Measurements from ENCODE around the gene PROKR1. TPM values are rescaled to one million over a fixed set of nuclear protein-coding genes. Genes with fewer than 3 reads are reported as not detected.
"Not testable (repeated sequence)": the region's sequence is repeated elsewhere in the genome, so short reads cannot be mapped to it uniquely, and the experiment has no call there.

Gene PROKR1
- total RNA-seq, 2 donors from 2014 or later, result not detected

DNA sequence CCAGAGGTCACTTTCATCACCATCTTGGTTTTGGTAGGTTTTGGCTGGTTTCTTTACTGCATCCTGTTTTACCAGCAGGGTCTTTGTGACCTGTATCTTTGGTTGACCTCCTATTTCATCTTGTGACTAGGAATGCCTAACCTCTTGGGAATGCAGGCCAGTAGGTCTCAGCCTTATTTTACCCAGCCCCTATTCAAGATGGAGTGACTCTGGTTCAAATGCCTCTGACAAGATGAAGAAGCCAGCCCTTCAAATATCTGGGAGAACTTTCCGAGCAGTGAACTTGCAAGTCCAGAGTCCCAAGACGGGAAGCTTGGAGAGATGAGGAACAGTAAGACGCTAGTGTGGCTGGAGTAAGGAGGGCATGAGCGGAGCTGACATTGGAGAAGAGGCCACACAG is 28.6 kb downstream of the PROKR1 start:
- DNase-seq (no peak), ATAC-seq (no peak)
- Histone ChIP-seq H3K36me3 (replicated peaks in 1 of 2; ENCODE audit: insufficient read depth in 1 of 2, low read depth in 2 of 2) (no peaks in the 10 kb centered on the region), H3K9me3 (no peaks in the 10 kb centered on the region), H3K4me1 (no peaks in the 10 kb centered on the region), H3K4me3 (no peak overlapping the region), H3K27me3 (no peaks in the 10 kb centered on the region), H3K27ac (no peak overlapping the region)
- TF ChIP-seq, protein P1, sequence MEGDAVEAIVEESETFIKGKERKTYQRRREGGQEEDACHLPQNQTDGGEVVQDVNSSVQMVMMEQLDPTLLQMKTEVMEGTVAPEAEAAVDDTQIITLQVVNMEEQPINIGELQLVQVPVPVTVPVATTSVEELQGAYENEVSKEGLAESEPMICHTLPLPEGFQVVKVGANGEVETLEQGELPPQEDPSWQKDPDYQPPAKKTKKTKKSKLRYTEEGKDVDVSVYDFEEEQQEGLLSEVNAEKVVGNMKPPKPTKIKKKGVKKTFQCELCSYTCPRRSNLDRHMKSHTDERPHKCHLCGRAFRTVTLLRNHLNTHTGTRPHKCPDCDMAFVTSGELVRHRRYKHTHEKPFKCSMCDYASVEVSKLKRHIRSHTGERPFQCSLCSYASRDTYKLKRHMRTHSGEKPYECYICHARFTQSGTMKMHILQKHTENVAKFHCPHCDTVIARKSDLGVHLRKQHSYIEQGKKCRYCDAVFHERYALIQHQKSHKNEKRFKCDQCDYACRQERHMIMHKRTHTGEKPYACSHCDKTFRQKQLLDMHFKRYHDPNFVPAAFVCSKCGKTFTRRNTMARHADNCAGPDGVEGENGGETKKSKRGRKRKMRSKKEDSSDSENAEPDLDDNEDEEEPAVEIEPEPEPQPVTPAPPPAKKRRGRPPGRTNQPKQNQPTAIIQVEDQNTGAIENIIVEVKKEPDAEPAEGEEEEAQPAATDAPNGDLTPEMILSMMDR (IDR thresholded peaks at IDR 0.05), result no peak
- no peak for TF ChIP-seq POLR2A (IDR thresholded peaks at IDR 0.05)
- intact Hi-C loops (cut with DNase I), result no loop called here
- 73 to 88% methylated on average over 4 of the region's 4 CpGs for WGBS, 2 donors

DNA sequence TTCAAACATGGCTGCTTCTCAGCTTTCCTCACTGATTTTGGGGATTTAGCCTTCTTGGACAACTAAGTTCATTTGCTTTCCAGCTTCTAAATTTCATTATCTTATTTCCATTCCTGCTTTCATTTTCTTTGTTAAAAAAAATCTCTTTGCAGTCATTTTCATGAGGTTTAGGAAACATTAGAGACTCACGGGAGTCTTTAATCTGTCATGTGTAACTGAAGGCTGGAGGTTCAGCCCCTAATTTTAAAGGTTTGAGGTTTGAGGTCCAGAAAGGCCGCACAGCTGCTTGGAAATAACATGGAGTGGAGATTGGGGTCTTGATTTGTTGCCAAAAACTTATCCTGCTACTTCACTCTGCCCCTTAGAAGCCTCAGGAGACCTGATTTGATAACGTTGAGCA is 30.3 kb downstream of the PROKR1 start:
- DNase-seq, result no peak
- Histone ChIP-seq H3K4me1 (no peaks in the 10 kb centered on the region), H3K36me3 (replicated peaks in 1 of 2; ENCODE audit: insufficient read depth in 1 of 2, low read depth in 2 of 2) (no peaks in the 10 kb centered on the region), H3K27ac (no peak overlapping the region), H3K27me3 (no peaks in the 10 kb centered on the region), H3K4me3 (no peak overlapping the region), H3K9me3 (no peaks in the 10 kb centered on the region)
- no peak for ATAC-seq
- intact Hi-C loops (cut with DNase I), result no loop called here
- TF ChIP-seq POLR2A (IDR thresholded peaks at IDR 0.05), result no peak
- TF ChIP-seq, protein P1 (IDR thresholded peaks at IDR 0.05), result no peak
- 62 to 67% methylated on average over 3 of the region's 3 CpGs for WGBS, 2 donors

DNA sequence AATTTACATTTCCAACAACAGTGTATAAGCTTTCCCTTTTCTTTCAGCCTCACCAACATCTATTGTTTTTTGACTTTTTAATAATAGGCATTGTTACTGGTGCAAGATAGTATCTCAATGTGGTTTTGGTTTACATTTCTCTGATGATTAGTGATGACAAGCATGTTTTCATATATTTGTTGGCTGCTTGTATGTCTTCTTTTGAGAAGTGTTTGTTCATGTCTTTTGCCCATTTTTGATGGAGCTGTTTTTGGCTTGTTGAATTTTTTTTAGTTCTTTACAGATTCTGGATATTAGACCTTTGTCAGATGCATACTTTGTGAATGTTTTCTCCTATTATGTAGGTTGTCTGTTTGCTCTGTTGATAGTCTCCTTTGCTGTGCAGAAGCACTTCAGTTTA is 32.1 kb downstream of the PROKR1 start:
- intact Hi-C loops (cut with DNase I), result no loop called here
- ATAC-seq (no peak), DNase-seq (no peak)
- H3K27ac ChIP-seq, result no peak overlapping the region
- no peaks in the 10 kb centered on the region for H3K9me3 ChIP-seq
- TF ChIP-seq, protein P1 (IDR thresholded peaks at IDR 0.05), result no peak
- TF ChIP-seq POLR2A (IDR thresholded peaks at IDR 0.05), result no peak
- H3K36me3 ChIP-seq (replicated peaks in 1 of 2; ENCODE audit: insufficient read depth in 1 of 2, low read depth in 2 of 2), result no peaks in the 10 kb centered on the region
- no peak overlapping the region for H3K4me3 ChIP-seq
- H3K27me3 ChIP-seq, result no peaks in the 10 kb centered on the region
- H3K4me1 ChIP-seq, result no peaks in the 10 kb centered on the region

DNA sequence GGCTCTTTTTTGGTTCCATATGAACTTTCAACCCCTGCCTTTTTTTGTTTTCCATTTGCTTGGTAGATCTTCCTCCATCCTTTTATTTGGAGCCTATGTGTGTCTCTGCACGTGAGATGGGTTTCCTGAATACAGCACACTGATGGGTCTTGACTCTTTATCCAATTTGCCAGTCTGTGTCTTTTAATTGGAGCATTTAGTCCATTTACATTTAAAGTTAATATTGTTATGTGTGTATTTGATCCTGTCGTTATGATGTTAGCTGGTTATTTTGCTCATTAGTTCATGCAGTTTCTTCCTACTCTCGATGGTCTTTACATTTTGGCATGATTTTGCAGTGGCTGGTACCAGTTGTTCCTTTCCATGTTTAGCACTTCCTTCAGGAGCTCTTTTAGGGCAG is 34.5 kb downstream of the PROKR1 start:
- ATAC-seq; H3K27ac ChIP-seq; H3K36me3 ChIP-seq (replicated peaks in 1 of 2; ENCODE audit: insufficient read depth in 1 of 2, low read depth in 2 of 2); H3K4me1 ChIP-seq; H3K4me3 ChIP-seq; intact Hi-C loops (cut with DNase I); DNase-seq; H3K27me3 ChIP-seq; H3K9me3 ChIP-seq: not testable (repeated sequence)
- 80 to 82% methylated on average over 2 to 3 of the region's 3 CpGs for WGBS, 2 donors

DNA sequence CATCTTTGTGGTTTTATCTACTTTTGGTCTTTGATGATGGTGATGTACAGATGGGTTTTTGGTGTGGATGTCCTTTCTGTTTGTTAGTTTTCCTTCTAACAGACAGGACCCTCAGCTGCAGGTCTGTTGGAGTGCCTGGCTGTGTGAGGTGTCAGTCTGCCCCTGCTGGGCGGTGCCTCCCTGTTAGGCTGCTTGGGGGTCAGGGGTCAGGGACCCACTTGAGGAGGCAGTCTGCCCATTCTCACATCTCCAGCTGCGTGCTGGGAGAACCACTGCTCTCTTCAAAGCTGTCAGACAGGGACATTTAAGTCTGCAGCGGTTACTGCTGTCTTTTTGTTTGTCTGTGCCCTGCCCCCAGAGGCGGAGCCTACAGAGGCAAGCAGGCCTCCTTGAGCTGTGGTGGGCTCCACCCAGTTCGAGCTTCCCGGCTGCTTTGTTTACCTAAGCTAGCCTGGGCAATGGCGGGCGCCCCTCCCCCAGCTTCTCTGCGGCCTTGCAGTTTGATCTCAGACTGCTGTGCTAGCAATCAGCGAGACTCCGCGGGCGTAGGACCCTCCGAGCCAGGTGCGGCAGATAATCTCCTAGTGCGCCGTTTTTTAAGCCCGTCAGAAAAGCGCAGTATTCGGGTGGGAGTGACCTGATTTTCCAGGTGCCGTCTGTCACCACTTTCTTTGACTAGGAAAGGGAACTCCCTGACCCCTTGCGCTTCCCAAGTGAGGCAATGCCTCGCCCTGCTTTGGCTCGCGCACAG is 36.0 kb downstream of the PROKR1 start:
- H3K4me1 ChIP-seq; ATAC-seq; H3K9me3 ChIP-seq; H3K4me3 ChIP-seq; intact Hi-C loops (cut with DNase I); H3K27ac ChIP-seq; H3K36me3 ChIP-seq (replicated peaks in 1 of 2; ENCODE audit: insufficient read depth in 1 of 2, low read depth in 2 of 2); H3K27me3 ChIP-seq: not testable (repeated sequence)
- DNase-seq, result peak; percentile 15 to 66 (median 36)
- WGBS, 2 donors, result 23 to 36% methylated on average over 23 to 25 of the region's 25 CpGs

DNA sequence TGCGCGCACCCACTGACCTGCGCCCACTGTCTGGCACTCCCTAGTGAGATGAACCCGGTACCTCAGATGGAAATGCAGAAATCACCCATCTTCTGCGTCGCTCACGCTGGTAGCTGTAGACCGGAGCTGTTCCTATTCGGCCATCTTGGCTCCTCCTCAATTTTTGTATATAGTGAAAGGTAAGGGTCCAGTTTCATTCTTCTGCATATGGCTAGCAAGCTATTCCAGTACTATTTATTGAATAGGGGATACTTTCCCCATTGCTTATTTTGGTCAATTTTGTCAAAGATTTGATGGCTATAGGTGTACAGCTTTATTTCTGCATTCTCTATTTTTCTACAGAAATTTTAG is 36.5 kb downstream of the PROKR1 start:
- H3K4me1 ChIP-seq; intact Hi-C loops (cut with DNase I); H3K36me3 ChIP-seq (replicated peaks in 1 of 2; ENCODE audit: insufficient read depth in 1 of 2, low read depth in 2 of 2); ATAC-seq; H3K27ac ChIP-seq; H3K4me3 ChIP-seq; H3K9me3 ChIP-seq; DNase-seq; H3K27me3 ChIP-seq: not testable (repeated sequence)
- 73 to 90% methylated on average over 7 to 9 of the region's 9 CpGs for WGBS, 2 donors

All from body of pancreas (tissue), 4 donors.